Measurements from ENCODE around the gene MARK1. TPM values are rescaled to one million over a fixed set of nuclear protein-coding genes. Genes with fewer than 3 reads are reported as not detected.

MARK1 gene
- total and polyA plus RNA-seq, 2 of the 4 experiments (the other 2 are of a cell fraction), result not detected

- no peak overlapping the region for H3K27ac ChIP-seq (ENCODE audit: insufficient read depth, low read length)
- H2AK9ac ChIP-seq (replicated peaks; ENCODE audit: low read depth, low read length, poor library complexity), result no peak overlapping the region
- no peak overlapping the region for H2AK5ac ChIP-seq (ENCODE audit: low read depth, low read length)
- H3K23ac ChIP-seq (ENCODE audit: low read depth, low read length), result no peak overlapping the region
- CTCF ChIA-PET, result no interaction called here
- no TSS peak for BruUV-seq (replicated peaks)
- H2BK120ac ChIP-seq (ENCODE audit: low read depth, low read length), result no peak overlapping the region
- H2AFZ ChIP-seq (replicated peaks; ENCODE audit: low read length, poor library complexity), result no peak overlapping the region
- no peak for ATAC-seq (ENCODE audit: low read depth)
- H2BK20ac ChIP-seq (ENCODE audit: low read depth, low read length), result no peak overlapping the region
- in situ Hi-C loops (cut with MboI; ENCODE audit: low sequenced_read_pairs), result no loop called here
- intact Hi-C loops (cut with micrococcal nuclease), result no loop called here
- WGBS, 2 experiments (ENCODE audit: extremely low coverage in 2 of 2, insufficient read length in 1 of 2), result no CpG with 5 or more reads among the region's 5 CpGs
- DNase-seq, result peak; percentile 20
- no peaks in the 10 kb centered on the region for H3K4me1 ChIP-seq (ENCODE audit: control insufficient read depth, insufficient read depth, low read length)
- no peak overlapping the region for H4K91ac ChIP-seq (ENCODE audit: insufficient read depth, low read depth, low read length)
- H4K20me1 ChIP-seq (ENCODE audit: insufficient read depth, low read length), result no peaks in the 10 kb centered on the region
- H3K4ac ChIP-seq (ENCODE audit: low read depth, low read length), result no peak overlapping the region
- no peak overlapping the region for H2BK15ac ChIP-seq (ENCODE audit: low read depth, low read length)
- dilution Hi-C loops (cut with HindIII; ENCODE audit: low sequenced_read_pairs, unreplicated experiment), result no loop called here
- POLR2A ChIA-PET (ENCODE audit: unreplicated experiment), result no interaction called here
- H3K56ac ChIP-seq (ENCODE audit: extremely low read depth, insufficient read depth, low read length), result no peak overlapping the region
- H4K5ac ChIP-seq (ENCODE audit: low read depth, low read length), result no peak overlapping the region
- no peak overlapping the region for H4K8ac ChIP-seq (ENCODE audit: low read depth in 2 of 2, low read length in 2 of 2)
- H3K79me1 ChIP-seq (ENCODE audit: low read depth in 1 of 2, low read length in 2 of 2), result no peaks in the 10 kb centered on the region
- H3K4me2 ChIP-seq (ENCODE audit: low read depth, low read length), result no peak overlapping the region
- TF ChIP-seq SMC3 (IDR thresholded peaks at IDR 0.05; ENCODE audit: low read depth, low read length) (no peak), CTCF (conservative IDR thresholded peaks at IDR 0.05; ENCODE audit: low read depth, low read length) (no peak), RAD21 (IDR thresholded peaks at IDR 0.05; ENCODE audit: low read length) (no peak), MAFK (IDR thresholded peaks at IDR 0.05; ENCODE audit: low read depth, low read length) (no peak)
- H3K4me3 ChIP-seq (ENCODE audit: insufficient read depth, low read depth, low read length), result no peak overlapping the region
- no peak overlapping the region for H3K9ac ChIP-seq (ENCODE audit: low read depth, low read length)
- no peaks in the 10 kb centered on the region for H3K27me3 ChIP-seq (ENCODE audit: control insufficient read depth, insufficient read depth, low read length)
- H3K9me3 ChIP-seq (ENCODE audit: control insufficient read depth, insufficient read depth, low read length), result no peaks in the 10 kb centered on the region
- H3K36me3 ChIP-seq (ENCODE audit: control insufficient read depth, insufficient read depth, low read length), result no peaks in the 10 kb centered on the region
- no peak overlapping the region for H3K18ac ChIP-seq (ENCODE audit: low read depth, low read length)
- H2BK5ac ChIP-seq (ENCODE audit: low read depth, low read length, poor library complexity, severe bottlenecking), result no peak overlapping the region
- no peaks in the 10 kb centered on the region for H3K9me1 ChIP-seq (ENCODE audit: insufficient read depth, low read length)
- H3K14ac ChIP-seq (replicated peaks; ENCODE audit: low read depth, low read length), result no peak overlapping the region
Observed at GRCh38 chr1:220487297-220487820, 40.6 kb upstream of the MARK1 start.
